Measurements from ENCODE around the gene NDUFS6.

The NDUFS6 gene

DNA sequence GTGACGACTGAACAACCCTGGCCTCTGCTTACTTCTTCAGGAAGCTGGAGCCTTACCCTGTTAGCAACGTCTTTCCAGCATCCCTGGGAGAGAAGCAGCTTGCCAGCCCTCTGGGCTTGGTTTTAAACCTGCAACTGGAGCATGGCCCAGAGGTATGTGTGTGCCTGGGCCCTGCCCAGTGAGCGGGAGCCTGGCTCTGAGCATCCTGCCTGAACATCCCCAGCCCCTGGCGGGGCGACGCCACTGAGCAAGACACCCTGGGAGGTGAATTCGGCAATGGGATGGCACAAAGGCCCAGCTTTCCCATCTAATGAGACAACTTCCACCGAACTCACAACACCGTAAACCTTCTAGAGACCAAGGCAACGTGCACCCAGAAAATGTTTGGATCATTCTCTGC, 57.9 kb downstream of the NDUFS6 start:
- Histone ChIP-seq H3K4me3 (ENCODE audit: extremely low read depth, insufficient read depth, low read length, poor library complexity, severe bottlenecking) (no peak overlapping the region), H3K4me1 (ENCODE audit: control insufficient read depth, insufficient read depth, low read length, poor library complexity, severe bottlenecking) (no peaks in the 10 kb centered on the region), H3K27ac (ENCODE audit: low read depth, low read length, severe bottlenecking) (no peak overlapping the region), H3K36me3 (ENCODE audit: control insufficient read depth, insufficient read depth, low read length) (no peaks in the 10 kb centered on the region), H3K9me3 (ENCODE audit: control insufficient read depth, low read length) (no peaks in the 10 kb centered on the region)
- WGBS, 2 experiments (ENCODE audit: insufficient coverage in 2 of 2) = 88 to 95% methylated on average over 10 of the region's 10 CpGs

DNA sequence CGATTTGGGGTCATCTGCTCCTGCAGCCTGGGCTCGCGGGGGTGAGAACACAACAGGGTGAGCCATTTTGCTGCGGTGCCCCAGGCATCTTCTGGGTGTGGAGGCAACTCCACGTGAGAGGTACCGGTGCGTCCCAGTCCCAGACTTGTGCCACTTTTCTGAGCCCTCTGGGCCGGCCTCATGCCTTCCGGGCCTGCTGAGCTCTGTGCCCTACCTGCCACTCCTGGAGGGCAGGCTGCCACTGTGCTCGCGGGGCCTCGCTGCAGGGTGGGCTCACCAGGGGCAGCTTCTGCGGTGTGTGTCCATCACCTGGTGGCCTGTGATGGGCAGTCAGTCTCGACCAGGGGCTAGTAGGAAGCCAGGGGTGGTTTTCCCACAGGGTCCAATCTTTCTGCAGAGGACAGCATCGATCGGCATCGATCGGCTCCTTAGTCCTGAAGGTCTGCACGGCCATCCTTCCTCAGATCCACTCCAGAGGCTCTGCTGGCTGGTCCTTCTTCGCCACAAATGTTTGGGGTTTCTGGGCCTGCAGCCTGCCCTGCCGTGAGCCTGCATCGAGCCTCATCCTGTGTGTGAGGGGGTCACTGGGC, 58.9 kb downstream of the NDUFS6 start:
- WGBS, 2 experiments (ENCODE audit: insufficient coverage in 2 of 2) = 80 to 85% methylated on average over 20 to 22 of the region's 22 CpGs
- Histone ChIP-seq H3K36me3 (ENCODE audit: control insufficient read depth, insufficient read depth, low read length) (no peaks in the 10 kb centered on the region), H3K4me1 (ENCODE audit: control insufficient read depth, insufficient read depth, low read length, poor library complexity, severe bottlenecking) (no peaks in the 10 kb centered on the region), H3K9me3 (ENCODE audit: control insufficient read depth, low read length) (no peaks in the 10 kb centered on the region), H3K27ac (ENCODE audit: low read depth, low read length, severe bottlenecking) (no peak overlapping the region), H3K4me3 (ENCODE audit: extremely low read depth, insufficient read depth, low read length, poor library complexity, severe bottlenecking) (no peak overlapping the region)

DNA sequence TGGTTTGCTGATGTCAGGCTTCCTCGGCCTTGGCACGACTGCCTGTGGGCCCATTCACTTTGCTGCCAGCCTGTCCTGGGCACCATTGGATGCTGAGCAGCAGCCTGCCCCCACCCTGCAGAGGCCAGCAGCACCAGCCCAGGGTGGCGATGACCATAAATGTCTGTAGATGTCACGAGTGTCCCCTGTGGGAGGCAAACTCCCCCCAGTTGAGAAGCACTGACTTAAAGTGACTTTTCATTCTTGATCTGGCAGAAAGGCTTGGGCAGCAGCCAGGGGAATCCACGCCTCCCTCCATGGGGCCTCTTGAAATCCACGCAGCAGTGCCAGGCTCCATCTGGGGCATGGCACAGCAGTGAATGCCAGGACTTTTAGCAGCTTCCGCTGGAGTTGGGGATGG, 59.7 kb downstream of the NDUFS6 start:
- WGBS, 2 experiments (ENCODE audit: insufficient coverage in 2 of 2) = 92 to 95% methylated on average over 5 to 7 of the region's 7 CpGs
- no peak overlapping the region for H3K27ac ChIP-seq (ENCODE audit: low read depth, low read length, severe bottlenecking)
- no peak overlapping the region for H3K4me3 ChIP-seq (ENCODE audit: extremely low read depth, insufficient read depth, low read length, poor library complexity, severe bottlenecking)
- H3K9me3 ChIP-seq (ENCODE audit: control insufficient read depth, low read length) = no peaks in the 10 kb centered on the region
- no peaks in the 10 kb centered on the region for H3K4me1 ChIP-seq (ENCODE audit: control insufficient read depth, insufficient read depth, low read length, poor library complexity, severe bottlenecking)
- H3K36me3 ChIP-seq (ENCODE audit: control insufficient read depth, insufficient read depth, low read length) = no peaks in the 10 kb centered on the region

DNA sequence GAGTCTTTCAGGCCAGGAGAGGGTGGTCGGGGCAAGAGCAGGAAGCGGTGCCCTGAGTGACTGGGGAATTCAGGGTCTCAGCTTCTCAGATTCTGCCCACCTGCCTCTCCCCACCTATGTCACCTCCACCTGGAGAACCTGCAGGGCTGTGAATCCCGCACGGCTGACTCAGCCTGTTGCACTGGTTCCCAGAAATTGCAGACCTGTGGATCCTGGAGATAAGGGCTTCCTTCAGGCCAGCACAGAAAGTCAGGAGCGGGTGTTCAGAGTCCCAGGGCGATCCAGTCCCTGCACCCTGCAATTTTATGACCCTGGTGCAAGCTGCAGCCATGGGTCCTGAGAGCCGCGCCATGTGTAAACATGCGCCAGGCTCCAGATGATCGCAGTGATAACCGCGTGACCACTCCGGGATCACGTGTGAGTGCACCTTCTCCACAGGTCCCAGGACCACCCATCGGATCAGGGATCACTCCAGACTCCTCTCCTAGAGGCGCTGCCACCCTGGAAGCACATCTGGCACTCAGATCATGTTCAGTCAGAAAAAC, 63.8 kb downstream of the NDUFS6 start:
- no peaks in the 10 kb centered on the region for H3K4me1 ChIP-seq (ENCODE audit: control insufficient read depth, insufficient read depth, low read length, poor library complexity, severe bottlenecking)
- no peak overlapping the region for H3K27ac ChIP-seq (ENCODE audit: low read depth, low read length, severe bottlenecking)
- no peaks in the 10 kb centered on the region for H3K36me3 ChIP-seq (ENCODE audit: control insufficient read depth, insufficient read depth, low read length)
- H3K9me3 ChIP-seq (ENCODE audit: control insufficient read depth, low read length) = no peaks in the 10 kb centered on the region
- H3K4me3 ChIP-seq (ENCODE audit: extremely low read depth, insufficient read depth, low read length, poor library complexity, severe bottlenecking) = no peak overlapping the region
- 96% methylated on average over 16 of the region's 16 CpGs for WGBS, 2 experiments (ENCODE audit: insufficient coverage in 2 of 2)

DNA sequence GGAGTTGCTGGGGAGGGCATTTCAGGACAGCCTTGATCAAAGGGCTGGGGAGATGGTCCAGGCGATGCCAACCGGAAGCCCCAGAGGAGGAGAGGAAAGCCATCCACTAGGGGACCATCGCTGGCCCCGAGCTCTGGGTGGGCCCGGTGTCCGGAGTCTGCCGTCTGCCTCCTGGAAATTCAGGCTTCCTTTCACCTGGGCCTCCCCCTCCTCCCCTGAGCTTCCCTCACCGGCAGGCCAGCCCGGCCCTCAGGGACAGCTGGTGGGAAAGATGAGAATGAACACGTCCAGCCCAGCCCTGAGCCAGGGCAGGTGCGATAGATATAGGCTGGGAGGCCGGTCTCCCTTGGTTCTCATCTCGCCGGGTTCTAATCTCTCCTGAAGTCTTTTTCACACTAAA, 64.3 kb downstream of the NDUFS6 start:
- 92 to 98% methylated on average over 5 to 6 of the region's 14 CpGs for WGBS, 2 experiments (ENCODE audit: insufficient coverage in 2 of 2)
- Histone ChIP-seq H3K4me1 (ENCODE audit: control insufficient read depth, insufficient read depth, low read length, poor library complexity, severe bottlenecking) (no peaks in the 10 kb centered on the region), H3K9me3 (ENCODE audit: control insufficient read depth, low read length) (no peaks in the 10 kb centered on the region), H3K36me3 (ENCODE audit: control insufficient read depth, insufficient read depth, low read length) (no peaks in the 10 kb centered on the region), H3K4me3 (ENCODE audit: extremely low read depth, insufficient read depth, low read length, poor library complexity, severe bottlenecking) (no peak overlapping the region), H3K27ac (ENCODE audit: low read depth, low read length, severe bottlenecking) (no peak overlapping the region)
